Measurements from ENCODE around the gene AOC2. TPM values are rescaled to one million over a fixed set of nuclear protein-coding genes. Genes with fewer than 3 reads are reported as not detected.
A peak's percentile ranks its signal among the peaks of the same experiment; 100 is the strongest.

The AOC2 gene
- total and polyA plus RNA-seq, 9 of the 15 experiments (the other 6 are each of a cell fraction or from before 2014, with no cell fraction given): 0.08 to 0.91 (median 0.49) TPM

DNA sequence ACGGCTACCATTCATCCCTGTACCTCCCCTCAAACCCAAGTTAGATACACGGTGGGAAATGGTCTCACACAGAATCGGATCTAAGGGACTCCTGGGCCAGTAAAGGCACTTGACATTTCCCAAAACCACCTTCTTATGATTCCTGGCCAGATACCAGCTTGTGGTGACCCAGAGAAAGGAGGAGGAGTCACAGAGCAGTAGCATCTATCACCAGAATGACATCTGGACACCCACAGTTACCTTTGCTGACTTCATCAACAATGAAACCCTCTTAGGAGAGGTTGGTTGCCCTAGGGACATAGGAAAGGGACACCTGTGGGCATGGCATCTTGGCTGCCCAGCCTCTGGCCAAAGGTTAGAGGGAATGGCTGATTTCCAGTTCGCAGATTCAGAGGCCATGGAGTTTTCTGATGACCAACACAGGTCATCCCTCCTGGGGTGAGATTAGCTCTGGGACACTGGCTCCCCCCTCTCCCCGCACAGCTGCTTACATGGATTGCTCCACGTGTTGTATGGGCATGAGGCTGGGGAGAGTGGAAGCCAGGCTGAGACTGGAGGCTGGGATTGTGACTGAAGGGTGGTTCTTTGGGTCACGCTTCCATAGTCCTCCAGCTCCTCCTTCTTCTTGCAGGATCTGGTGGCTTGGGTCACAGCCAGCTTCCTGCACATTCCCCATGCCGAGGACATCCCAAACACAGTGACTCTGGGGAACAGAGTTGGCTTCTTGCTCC lies 5.2 kb downstream of the AOC2 start (continued):
- TF ChIP-seq NR4A1 (CRISPR knock-in tag; IDR thresholded peaks at IDR 0.05) (no peak), NR4A1 (tag; IDR thresholded peaks at IDR 0.05) (no peak), MYBL2 (IDR thresholded peaks at IDR 0.05; ENCODE audit: low read depth) (no peak), MYBL2 (CRISPR knock-in tag; IDR thresholded peaks at IDR 0.05; ENCODE audit: borderline replicate concordance) (no peak), ZNF408 (CRISPR knock-in tag; IDR thresholded peaks at IDR 0.05; ENCODE audit: low read depth) (no peak), ZC3H11A (IDR thresholded peaks at IDR 0.05; ENCODE audit: low read depth, low read length) (no peak), MEIS2 (IDR thresholded peaks at IDR 0.05; ENCODE audit: partially characterized antibody) (peak; percentile 65)
- TF ChIP-seq, protein P1, sequence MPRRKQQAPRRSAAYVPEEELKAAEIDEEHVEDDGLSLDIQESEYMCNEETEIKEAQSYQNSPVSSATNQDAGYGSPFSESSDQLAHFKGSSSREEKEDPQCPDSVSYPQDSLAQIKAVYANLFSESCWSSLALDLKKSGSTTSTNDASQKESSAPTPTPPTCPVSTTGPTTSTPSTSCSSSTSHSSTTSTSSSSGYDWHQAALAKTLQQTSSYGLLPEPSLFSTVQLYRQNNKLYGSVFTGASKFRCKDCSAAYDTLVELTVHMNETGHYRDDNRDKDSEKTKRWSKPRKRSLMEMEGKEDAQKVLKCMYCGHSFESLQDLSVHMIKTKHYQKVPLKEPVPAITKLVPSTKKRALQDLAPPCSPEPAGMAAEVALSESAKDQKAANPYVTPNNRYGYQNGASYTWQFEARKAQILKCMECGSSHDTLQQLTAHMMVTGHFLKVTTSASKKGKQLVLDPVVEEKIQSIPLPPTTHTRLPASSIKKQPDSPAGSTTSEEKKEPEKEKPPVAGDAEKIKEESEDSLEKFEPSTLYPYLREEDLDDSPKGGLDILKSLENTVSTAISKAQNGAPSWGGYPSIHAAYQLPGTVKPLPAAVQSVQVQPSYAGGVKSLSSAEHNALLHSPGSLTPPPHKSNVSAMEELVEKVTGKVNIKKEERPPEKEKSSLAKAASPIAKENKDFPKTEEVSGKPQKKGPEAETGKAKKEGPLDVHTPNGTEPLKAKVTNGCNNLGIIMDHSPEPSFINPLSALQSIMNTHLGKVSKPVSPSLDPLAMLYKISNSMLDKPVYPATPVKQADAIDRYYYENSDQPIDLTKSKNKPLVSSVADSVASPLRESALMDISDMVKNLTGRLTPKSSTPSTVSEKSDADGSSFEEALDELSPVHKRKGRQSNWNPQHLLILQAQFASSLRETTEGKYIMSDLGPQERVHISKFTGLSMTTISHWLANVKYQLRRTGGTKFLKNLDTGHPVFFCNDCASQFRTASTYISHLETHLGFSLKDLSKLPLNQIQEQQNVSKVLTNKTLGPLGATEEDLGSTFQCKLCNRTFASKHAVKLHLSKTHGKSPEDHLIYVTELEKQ (CRISPR knock-in tag; IDR thresholded peaks at IDR 0.05): no peak
